ENCODE measurements around the gene ALPK3.
"Not testable (repeated sequence)": the region's sequence is repeated elsewhere in the genome, so short reads cannot be mapped to it uniquely, and the experiment has no call there.

ALPK3 gene

DNA sequence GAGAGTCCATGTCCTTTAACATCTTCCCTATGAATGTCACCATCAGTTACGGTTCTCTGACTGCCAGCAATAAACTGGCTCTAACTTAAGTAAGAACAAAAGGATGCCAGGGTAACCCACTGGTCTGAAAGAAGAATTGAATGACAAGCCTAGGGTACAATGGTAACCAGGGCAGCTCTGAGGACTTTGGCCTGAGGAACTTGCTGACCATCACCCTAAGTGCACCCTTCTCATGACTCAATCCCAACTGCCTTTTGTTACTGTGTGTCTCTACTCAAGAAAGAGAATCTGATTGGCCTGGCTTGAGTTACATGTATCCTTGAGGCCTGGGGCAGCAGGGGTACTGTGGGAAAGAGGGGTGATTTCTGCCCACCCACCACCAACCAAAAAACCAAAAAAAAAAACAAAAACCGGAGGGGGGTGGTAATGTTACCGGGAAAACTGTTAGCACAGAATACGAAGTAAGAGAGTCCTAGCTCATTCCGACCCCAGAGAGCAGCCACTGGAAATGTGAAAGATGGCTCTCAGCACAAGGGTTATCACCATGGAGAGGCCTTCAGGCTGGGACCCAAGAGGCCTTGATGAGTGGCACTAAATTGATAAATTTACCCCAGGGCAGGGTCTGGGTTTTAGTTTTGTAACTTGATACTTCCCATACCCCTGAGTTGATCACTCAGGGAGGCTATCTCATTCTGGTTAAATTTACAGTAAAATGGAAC is 58.0 kb downstream of the ALPK3 start:
- DNase-seq = no peak

DNA sequence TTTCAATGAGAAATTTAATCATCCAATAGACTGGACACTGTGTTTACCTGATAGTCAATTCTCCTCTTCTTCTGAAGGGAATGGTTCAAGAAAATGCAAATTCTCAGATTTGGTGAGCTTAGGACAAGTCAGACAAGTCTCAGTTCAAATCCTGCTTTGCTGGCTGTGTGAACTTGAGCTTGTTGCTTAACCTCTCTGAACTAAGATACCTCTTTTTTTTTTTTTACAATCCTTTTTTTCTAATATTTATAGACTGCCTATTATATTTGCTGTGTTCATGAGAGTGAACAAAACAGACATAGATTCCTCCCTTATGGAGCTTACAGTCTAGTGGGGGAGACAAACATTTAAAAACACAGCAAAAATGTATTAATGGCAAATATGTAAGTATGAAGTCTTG is 59.1 kb downstream of the ALPK3 start:
- DNase-seq = no peak

DNA sequence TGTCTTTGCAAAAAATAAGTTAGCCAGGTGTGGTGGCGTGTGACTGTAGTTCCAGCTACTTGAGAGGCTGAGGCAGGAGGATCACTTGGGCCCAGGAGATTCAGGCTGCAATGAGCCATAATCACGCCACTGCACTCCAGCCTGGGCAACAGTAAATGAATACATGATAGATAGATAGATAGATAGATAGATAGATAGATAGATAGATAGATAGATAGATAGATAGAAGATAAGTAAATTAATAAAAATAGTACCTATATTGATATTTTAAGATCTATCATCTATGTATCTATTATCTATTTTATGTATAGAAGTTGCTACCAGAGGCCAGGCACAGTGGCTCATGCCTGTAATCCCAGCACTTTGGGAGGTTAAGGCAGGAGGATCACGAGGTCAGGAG is 60.5 kb downstream of the ALPK3 start:
- not testable (repeated sequence) for DNase-seq

DNA sequence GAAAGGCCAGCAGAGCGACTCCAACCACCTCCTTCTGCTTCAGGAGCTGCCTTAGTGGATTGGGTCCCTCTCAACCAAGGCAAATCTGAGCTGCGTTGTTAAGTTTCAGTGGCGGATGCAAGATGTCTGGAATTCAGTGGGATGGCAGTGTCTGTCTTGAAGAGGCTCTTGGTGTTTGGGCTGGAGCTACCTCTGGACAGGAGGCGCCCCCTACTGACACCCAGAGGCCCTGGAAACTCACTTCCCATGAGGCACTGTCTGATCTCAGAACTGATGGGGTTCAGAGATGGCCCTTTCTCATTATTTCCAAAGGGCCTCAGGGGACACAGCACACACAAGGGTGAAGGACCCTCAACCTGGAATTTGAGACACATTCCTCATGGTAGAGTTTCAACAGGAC is 61.3 kb downstream of the ALPK3 start:
- DNase-seq = peak; percentile 57

DNA sequence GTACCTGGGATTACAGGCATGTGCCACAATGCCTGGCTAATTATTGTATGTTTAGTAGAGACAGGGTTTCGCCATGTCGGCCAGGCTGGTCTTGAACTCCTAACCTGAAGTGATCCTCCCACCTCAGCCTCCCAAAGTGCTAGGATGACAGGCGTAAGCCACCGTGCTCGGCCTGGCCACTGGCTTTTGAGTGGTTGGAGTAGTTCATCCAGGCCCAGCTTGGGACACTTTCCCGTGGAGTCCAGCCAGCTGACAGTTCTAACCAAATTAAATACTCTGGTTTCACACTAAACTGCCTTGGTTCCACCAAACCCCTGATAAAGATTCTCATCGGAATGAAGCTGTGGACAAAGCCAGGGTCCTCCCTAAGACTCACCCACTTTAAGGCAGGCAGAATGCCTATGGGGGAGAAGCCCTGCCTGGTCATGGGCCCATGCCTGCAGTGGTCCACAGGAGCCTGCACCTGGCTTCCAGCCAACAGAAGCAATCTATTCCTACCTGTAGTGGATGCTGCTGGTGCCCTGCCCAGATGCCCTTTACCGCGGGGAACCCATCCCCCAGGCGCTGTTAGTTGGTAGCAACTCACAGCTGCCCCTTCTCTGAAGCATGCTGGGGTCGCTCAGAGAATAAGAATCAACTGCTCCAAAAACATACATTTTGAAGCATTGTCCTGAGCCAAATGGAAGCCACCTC is 62.1 kb downstream of the ALPK3 start:
- DNase-seq = no peak

DNA sequence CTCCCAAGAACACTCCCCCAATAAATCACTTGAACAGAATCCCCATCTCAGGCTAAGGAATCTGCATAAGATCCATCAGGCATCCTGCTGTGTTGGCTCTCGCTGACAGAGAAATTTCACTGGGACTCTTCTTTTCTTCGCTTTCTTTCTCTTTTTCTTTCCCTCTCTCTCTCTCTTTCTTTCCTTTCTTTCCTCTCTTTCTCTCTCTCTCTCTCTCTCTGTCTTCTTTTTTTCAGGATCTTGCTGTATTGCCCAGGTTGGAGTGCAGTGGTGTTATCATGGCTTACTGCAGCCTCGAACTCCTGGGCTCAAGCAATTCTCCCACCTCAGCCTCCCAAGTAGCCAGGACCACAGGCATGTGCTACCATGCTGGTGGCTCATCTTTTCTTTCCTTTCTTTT is 62.9 kb downstream of the ALPK3 start:
- no peak for DNase-seq

DNA sequence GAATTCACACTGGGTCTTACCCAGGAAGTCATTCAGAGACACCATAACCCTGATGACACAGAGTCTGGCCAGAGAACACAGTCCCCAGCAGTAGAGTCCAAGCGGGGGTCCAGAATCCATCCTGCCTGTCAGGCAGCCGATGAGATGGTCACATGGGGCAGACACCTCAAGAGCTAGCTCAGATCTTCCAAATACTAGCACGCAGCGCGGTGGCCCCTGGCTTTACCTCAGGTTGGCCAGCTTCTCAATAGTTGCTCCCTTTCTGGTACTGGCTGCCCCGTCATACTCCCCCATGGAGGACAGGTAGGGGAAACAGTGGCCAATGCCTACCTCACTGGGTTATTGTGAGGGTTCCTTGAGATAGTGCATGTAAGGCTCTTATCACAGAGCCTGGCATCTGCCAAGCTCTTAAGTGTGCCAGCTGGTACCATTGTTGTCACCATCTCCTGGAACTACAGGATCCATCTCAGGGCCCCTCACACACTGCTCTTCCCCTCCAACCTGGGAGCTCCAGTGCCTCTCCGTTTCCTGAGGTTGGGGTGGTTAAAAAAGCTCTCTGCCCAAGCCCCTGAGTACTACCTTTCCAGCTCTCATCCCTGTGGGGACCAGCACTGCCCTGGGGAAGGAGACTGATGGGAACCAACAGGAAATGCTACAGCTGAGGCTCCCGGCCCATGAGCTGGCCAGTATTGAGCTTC is 63.8 kb downstream of the ALPK3 start:
- DNase-seq = no peak

DNA sequence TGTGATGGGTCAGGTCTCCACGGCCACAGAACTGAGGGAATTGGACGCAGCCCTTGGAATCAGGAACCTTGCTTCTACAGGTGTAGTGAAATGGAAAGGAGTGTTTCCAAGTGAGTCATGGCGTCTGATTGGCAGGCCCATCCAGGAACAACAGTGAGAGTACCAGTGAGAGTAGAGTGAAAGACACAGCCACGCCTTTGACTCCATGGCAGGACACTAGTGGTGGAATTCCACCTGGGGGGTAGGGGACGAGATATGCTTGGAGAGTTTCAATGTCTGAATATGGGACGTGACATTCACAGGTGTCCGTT is 64.3 kb downstream of the ALPK3 start:
- DNase-seq = no peak

DNA sequence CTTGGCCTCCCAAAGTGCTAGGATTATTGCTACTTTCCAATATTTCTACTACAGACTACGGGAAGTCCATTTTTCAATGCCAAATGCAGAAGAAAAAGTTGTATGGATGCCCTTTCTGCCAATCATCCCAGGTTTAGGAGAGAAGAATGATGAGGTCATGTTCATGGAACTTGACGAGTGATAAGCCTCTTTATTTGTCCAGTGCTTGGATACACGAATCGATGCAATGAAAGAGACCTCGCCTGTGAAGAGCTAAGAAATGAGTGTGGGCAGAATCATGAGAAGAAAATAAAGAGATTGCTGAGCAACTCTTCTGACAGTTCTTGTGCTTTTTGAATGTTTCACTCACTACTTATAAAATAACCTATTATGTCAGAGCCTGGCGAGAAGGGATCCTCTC is 66.3 kb downstream of the ALPK3 start:
- no peak for DNase-seq

DNA sequence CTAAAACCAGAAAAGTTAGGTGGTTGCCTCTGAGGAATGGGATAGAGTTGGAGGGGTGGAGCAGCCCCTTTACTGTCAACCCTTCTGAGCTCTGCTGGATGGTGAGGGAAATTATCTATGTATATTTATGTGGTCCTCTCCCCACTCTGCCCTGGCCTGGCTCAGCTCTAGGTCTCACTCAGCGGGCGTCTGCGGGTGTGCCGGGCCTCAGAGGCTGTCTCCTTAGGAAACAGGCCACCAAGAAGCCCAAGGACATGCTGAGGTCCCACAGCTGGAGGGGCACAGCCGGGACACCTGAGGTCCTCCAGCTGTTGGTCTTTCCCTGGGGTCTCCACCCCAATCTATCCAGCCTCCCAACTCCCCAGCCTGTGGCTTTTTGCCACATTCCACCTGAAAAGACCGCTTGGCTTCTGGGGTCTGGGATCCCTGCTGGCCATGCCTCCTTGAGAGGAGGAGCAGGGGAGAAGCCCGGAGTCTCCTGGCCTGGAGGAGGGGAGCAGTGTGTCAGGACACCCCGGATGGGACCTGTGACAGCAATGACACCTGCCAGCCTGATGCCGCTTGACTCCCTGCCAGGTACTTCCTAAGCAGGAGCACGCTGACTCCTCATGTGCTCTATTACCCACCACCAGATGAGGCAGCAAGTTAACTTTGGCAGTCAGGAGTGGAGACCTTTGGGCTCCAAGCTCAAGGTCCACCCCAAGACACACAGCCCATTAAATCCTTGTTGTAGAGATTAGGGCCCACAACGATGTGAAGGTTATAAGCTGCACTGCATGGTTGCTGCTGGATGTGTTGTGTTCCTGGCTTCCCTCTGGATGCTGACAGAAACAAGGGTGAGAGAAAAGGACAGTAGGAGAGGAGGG is 67.0 kb downstream of the ALPK3 start, which contains the start of gene SLC28A1:
TSS of gene SLC28A1 (plus strand) at position 747 of the 866 bp plus-strand sequence. CDS start 3,099 bp downstream, outside the sequence.
- no peak for DNase-seq

DNA sequence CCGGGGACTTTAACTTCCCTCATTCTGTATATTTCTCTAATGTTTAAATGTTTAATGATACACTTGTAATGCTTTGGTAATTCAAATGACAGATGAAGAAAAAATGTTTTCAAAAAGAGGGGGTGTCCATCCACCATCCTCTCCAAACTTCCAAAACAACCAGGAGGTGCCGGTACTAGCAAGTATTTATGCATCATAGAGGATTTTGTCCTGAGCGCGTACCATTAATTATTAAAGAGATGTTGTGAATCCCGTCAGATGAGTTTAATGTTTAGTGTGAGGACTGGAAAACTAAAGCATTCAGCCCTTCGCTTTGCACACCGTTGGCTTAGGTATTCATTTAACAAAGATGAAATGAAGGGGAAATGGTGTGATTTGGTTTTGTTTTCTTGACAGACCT is 68.6 kb downstream of the ALPK3 start:
- no peak for DNase-seq

DNA sequence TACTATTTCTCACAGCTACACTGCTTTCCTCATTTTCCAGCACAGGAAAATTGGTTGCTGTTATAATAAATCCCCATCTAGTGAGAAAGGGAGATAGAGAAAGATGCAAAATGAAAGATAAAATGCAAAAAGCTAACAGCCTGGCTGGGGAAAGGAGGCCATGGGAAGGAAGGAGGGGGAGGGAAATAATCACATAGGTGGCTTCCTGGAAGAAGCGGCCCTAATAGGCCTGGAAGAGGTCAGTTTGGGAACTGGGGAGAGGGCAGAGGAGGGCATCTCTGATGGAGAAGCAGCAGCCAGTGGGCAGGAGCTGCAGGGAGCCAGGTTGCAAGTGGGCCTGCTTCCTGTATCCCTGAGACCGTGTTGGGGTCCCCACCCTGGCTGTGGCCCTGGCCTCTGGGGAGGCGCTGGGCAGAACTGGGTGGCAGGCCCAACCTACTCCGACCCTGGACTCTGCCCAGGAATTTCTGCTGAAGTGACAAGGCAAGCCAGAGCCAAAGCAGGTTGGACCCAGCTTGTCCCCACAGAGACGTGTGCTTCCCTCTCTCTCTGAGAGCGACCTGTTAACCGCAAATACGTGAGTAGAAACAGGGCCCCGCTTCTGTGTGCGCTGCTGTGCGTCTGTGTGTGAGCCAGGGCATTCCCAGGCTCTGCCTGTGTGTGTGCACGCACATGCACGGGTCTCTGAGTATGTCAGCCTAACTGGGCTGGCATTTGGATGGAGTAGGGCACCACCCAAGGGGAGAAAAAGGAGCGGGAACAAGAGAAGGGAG is 69.2 kb downstream of the ALPK3 start:
- DNase-seq = no peak

DNA sequence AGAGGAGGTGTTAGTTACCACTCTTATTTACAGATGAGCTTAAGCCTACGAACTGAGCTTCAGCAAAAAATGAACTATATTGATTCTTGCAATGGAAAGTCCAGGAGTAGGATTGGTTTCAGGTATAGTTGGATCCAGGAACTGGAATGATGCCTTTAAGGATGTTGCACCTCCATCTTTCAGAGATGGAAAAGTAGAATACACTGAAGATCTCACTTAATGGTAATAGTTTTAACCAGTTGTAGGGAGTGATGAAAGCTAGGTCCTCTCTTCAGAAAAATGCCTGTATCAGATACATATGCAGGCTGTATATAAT is 69.8 kb downstream of the ALPK3 start:
- no peak for DNase-seq

DNA sequence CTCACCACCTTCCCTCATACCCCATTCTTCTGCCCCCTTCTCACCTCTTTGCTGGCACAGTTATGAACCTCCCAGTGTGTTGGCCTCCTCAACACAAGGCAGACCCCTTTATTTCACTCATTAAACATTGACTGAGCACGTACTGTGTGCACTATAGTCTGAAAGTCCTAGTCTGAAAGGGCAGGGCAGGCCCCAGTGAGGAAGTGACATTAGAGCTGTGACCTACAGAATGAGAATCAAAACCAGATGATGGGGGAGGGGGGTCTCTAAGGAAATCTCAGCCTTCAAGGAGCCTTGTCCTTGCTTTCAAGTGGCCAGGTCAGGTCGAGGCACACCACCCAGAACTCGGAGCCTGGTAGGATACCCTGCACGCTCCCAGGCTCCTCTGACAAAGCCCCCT is 70.8 kb downstream of the ALPK3 start:
- no peak for DNase-seq

DNA sequence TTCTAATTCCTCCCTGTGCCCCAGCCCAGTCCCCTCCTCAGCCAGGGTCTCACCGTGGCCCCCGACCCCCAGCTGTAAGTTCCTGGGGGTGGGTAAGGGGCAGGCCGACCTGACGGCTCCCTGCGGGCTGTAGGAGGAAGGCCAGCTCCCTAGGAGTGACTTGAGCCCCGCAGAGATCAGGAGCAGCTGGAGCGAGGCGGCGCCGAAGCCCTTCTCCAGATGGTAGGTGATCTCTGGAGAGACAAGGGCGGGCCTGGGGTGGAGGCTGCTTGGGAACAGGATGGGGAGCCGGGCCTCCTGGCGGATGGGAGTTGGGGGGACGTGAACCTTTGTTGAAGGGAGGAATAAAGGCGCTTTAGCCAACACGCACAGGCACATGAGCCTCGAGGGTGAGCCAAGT is 71.5 kb downstream of the ALPK3 start:
- no peak for DNase-seq

DNA sequence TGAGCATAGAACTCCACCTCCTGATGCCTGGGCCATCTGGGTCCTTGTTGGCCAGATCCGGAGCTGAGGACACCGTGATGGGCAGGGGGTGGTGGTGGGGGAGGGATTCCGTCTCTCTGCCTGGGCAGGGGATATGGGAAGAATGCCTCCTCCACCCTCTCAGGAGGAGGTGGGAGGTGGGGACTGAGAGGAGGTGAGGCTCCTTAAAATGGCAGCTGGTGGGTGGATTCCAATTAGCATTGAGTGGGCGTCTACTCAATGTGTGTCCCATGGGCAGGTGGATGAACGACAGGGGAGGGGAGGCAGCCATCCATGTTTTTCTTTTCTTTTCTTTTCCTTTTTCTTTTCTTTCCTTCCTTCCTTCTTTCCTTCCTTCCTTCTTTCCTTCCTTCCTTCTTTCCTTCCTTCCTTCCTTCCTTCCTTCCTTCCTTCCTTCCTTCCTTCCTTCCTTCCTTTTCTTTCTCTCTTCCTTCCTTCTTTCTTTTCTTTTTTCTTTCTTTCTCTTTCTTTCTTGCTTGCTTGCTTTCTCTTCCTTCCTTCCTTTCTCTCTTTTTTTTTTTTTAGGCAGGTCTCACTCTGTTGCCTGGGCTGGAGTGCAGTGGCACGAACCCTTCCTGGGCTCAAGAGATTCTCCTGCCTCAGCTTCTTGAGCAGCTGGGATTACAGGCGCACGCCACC is 72.3 kb downstream of the ALPK3 start:
- no peak for DNase-seq

DNA sequence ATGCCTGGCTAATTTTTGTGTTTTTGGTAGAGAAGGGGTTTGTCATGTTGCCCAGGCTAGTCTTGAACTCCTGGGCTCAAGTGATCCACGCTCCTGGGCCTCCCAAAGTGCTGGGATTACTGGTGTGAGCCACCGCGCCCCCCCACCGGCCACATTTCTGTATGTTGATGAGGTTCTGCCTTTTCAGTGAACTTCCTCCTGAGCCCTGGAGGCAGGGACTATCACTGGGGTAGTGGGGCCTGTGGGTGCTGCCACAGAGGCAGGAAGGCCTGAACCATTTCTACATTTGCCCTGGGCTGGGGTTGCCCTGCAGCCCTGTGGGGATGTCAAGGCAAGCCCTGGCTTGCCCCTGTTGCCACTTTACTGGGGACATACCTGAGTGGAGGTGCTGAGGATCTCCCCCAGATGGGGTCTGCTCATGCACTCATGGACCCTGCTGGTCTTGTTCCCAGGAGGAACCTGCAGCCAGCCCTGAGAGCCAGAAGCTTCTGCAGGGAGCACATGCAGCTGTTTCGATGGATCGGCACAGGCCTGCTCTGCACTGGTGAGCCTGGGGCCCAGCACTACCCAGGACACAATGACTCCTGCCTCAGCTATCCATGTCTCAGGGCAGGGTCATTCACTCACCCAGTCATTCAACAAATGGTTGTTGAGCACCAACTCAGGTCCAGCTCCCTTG is 73.0 kb downstream of the ALPK3 start:
- DNase-seq = no peak

DNA sequence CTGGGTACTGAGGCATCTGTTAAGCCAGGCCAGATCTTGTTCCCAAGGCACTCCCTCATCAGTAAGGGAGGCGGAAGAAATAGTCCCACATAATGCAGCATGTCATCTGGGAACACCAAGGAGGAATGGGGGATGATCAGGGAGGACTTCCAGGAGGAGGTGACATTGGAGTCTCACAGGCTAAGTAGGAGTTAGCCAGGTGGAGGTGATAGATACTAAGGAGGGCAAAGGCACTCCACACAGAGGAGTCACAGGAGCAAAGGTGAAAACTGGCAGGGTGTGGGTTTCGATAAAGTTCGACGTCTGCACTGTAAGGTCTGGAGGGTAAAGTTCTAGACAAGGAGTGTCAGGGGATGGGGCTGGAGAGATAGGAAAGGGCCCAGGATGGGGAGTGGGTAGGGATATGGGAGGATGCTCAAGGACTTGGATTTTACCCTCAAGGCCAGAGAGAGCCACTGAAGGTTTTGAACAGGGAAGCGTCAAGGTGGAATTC is 73.6 kb downstream of the ALPK3 start:
- DNase-seq = no peak

DNA sequence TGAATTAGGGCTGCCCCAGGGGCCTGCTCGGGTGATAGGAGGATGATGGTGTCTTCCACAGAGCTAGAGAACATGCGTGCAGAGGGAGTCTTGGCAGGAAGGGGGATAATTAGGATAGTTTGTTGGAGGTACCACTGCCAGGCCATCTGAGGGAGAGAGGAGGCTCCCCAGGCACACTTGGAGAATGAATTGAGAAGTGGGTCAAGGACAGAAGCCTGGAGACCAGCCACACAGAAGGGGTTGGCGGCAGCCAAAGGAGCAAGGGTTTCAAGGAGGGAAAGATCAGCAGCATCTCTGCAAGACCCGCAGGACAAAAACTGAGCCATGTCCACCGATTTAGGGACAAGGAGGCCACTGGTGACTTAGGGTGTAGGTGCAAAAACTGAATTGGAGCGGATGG is 74.2 kb downstream of the ALPK3 start:
- no peak for DNase-seq

DNA sequence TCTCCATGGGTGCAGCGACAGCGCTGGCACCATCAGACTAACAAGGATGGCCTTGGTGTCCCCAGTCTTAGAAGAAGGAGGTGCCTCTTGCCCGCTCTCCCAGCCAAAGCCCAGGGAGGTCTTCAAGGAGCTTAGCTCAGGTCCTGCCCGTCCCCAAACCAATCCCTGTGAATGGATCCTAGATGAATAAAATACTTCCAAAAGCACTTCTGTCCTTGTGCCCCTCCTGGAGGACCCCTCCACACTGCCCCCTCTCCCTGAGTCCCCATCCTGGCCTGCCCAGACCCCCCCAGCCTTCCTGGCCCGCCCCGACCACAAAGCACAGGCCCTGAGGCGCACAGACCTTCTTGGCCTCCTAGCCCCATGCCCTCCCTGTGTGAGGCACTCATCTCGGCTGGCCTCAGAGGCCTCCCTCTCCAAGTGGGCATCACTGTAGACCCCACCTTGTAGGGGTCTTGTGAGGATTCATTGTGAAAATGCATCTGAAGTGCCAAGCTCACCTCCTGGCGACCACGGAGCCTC is 75.7 kb downstream of the ALPK3 start:
- DNase-seq = no peak

DNA sequence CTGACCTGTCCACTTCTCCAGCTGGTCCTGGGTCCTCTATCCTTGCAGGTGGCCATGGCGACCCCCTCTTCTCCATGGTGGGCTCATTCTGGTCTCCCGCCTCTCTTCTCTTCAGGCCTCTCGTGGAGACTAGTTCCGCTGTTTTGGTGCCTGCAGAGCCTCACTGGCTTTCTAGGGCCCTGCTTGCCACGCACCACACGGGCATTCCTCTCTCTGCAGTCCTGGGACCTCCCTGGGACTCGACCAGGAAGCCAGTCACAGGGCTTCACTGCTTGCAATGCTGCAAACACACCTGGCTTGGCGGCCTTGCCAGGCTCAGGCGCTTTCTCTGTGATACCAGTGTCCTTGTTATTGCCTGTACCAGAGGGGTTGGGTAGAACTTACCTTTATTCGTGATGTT is 76.5 kb downstream of the ALPK3 start:
- no peak for DNase-seq
